K562 (cell line): ENCODE measurements around the gene RAB6B. TPM values are rescaled to one million over a fixed set of nuclear protein-coding genes. Genes with fewer than 3 reads are reported as not detected.

Experiments used
- BCLAF1 ChIP-seq, 2 experiments: fragments of 450-650 bp in 1 of 2; IDR thresholded peaks; 2 replicates each; pipeline ENCODE4 v1.6.1; 2011 to 2017; ENCODE audit warnings: low read depth in 2 of 2, antibody characterized with exemption in 1 of 2, borderline replicate concordance in 1 of 2, low read length in 1 of 2, mild to moderate bottlenecking in 1 of 2, mixed read lengths in 1 of 2; ENCODE audit not compliant: control insufficient read depth in 1 of 2
- BRD9 ChIP-seq: fragments of 450-650 bp; IDR thresholded peaks from 2 replicates; pipeline ENCODE4 v1.6.1; 2018; ENCODE audit warnings: low read depth; ENCODE audit not compliant: partially characterized antibody
- CAMTA2 ChIP-seq: fragments of 250-450 bp; sonication (Bioruptor Pico); conservative IDR thresholded peaks from 2 replicates; pipeline ENCODE4 v1.5.1; 2022
- E2F5 ChIP-seq: sonication (generic); formaldehyde crosslinking; IDR thresholded peaks from 2 replicates; pipeline ENCODE4 v1.8.0; 2022; ENCODE audit warnings: mild to moderate bottlenecking, missing genetic modification reagents
- ESRRB ChIP-seq: fragments of 250-450 bp; sonication (Bioruptor Pico); IDR thresholded peaks from 2 replicates; pipeline ENCODE4 v1.5.0; 2020; ENCODE audit warnings: mild to moderate bottlenecking, moderate library complexity, borderline replicate concordance
- JUN ChIP-seq, 2 experiments: sonication (generic) in 1 of 2; formaldehyde crosslinking in 1 of 2; IDR thresholded peaks; 2 replicates each; pipeline versions ENCODE4 v1.6.1 to v1.8.0; 2012 to 2022; ENCODE audit warnings: borderline replicate concordance in 2 of 2, mild to moderate bottlenecking in 2 of 2, improper control_type of control experiment in 1 of 2, low read depth in 1 of 2, low read length in 1 of 2, missing genetic modification reagents in 1 of 2
- MAFK ChIP-seq: IDR thresholded peaks from 2 replicates; pipeline ENCODE4 v1.6.1; 2011; ENCODE audit warnings: low read length, improper control_type of control experiment
- MXI1 ChIP-seq: IDR thresholded peaks from 2 replicates; pipeline ENCODE4 v1.6.1; 2011; ENCODE audit warnings: low read depth, mild to moderate bottlenecking, improper control_type of control experiment, low read length
- NELFE ChIP-seq: IDR thresholded peaks from 2 replicates; pipeline ENCODE4 v1.6.1; 2011; ENCODE audit warnings: mild to moderate bottlenecking; ENCODE audit not compliant: insufficient read depth, insufficient read length
- NFXL1 ChIP-seq: fragments of 450-650 bp; formaldehyde crosslinking; IDR thresholded peaks from 2 replicates; pipeline ENCODE4 v1.4.0; 2021; ENCODE audit warnings: mild to moderate bottlenecking
- SMAD3 ChIP-seq: fragments of 450-650 bp; formaldehyde crosslinking; conservative IDR thresholded peaks from 2 replicates; pipeline ENCODE4 v1.4.0; 2020; ENCODE audit warnings: mild to moderate bottlenecking
- XRCC4 ChIP-seq: IDR thresholded peaks from one replicate; pipeline ENCODE4 v1.6.1; 2011; ENCODE audit not compliant: insufficient read depth, insufficient read length; ENCODE audit errors: extremely low read depth
- YBX1 ChIP-seq: fragments of 450-650 bp; IDR thresholded peaks from 2 replicates; pipeline ENCODE4 v1.7.1; 2016; ENCODE audit warnings: mild to moderate bottlenecking
- ZNF445 ChIP-seq: fragments of 250-450 bp; sonication (Bioruptor Pico); IDR thresholded peaks from 2 replicates; pipeline ENCODE4 v1.4.0; 2020; ENCODE audit warnings: low read depth, mild to moderate bottlenecking, moderate library complexity
- polyA plus RNA-seq, 8 experiments: library from polyadenylated mRNA; depleted of rRNA in 4 of 8; stranded (reverse) in 5 of 8; unstranded in 3 of 8; fragments of >200 nt; fragmentation: Nextera tagmentation in 2 of 8; fragmentation: Illumina TruSeq in 1 of 8; extraction: Ambion mirVana in 2 of 8; extraction: Trizol in 1 of 8; gene quantifications; 2 replicates each; pipeline versions ENCODE4 v1.2.1 to v1.2.3, GENCODE V29; 2011 to 2014; ENCODE audit warnings: inconsistent platforms in 1 of 8, missing spikeins in 1 of 8
- total RNA-seq, 7 experiments: library from RNA; depleted of rRNA in 6 of 7; stranded (reverse); fragments of >200 nt in 6 of 7; fragmentation: Illumina TruSeq in 2 of 7; extraction: Trizol in 2 of 7; gene quantifications; 2 replicates each; pipeline versions ENCODE4 v1.2.1 to v1.2.3, GENCODE V29; 2011 to 2021; ENCODE audit warnings: low replicate concordance in 1 of 7
- TF ChIP-seq, protein P1 (sequence below): fragments of 200-400 bp; formaldehyde crosslinking; IDR thresholded peaks from 2 replicates; pipeline ENCODE4 v1.6.1; 2017; ENCODE audit warnings: mild to moderate bottlenecking, low read depth, low read length, moderate library complexity
- TF ChIP-seq, protein P2 (sequence below): sonication (generic); formaldehyde crosslinking; IDR thresholded peaks from 2 replicates; pipeline ENCODE4 v1.8.1; 2022; ENCODE audit warnings: missing genetic modification reagents
- TF ChIP-seq, protein P3 (sequence below): sonication (generic); IDR thresholded peaks from 2 replicates; pipeline ENCODE4 v1.6.1; 2016

Gene RAB6B
- total and polyA plus RNA-seq, 9 of the 15 experiments (the other 6 are each of a cell fraction or from before 2014, with no cell fraction given), result 0.60 to 18.1 (median 1.5) TPM

- TF ChIP-seq, protein P1, sequence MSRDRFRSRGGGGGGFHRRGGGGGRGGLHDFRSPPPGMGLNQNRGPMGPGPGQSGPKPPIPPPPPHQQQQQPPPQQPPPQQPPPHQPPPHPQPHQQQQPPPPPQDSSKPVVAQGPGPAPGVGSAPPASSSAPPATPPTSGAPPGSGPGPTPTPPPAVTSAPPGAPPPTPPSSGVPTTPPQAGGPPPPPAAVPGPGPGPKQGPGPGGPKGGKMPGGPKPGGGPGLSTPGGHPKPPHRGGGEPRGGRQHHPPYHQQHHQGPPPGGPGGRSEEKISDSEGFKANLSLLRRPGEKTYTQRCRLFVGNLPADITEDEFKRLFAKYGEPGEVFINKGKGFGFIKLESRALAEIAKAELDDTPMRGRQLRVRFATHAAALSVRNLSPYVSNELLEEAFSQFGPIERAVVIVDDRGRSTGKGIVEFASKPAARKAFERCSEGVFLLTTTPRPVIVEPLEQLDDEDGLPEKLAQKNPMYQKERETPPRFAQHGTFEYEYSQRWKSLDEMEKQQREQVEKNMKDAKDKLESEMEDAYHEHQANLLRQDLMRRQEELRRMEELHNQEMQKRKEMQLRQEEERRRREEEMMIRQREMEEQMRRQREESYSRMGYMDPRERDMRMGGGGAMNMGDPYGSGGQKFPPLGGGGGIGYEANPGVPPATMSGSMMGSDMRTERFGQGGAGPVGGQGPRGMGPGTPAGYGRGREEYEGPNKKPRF, result no peak
- TF ChIP-seq E2F5 (CRISPR knock-in tag) (no peak), XRCC4 (no peak), CAMTA2 (no peak), MXI1 (no peak), SMAD3 (CRISPR knock-in tag) (no peak), BCLAF1 (IDR thresholded peaks at IDR 0.05; ENCODE audit: borderline replicate concordance in 1 of 2, control insufficient read depth in 1 of 2, low read depth in 2 of 2, low read length in 1 of 2) (no peak), JUN (IDR thresholded peaks at IDR 0.05; ENCODE audit: borderline replicate concordance, low read depth, low read length) (peak; percentile 68), JUN (CRISPR knock-in tag; IDR thresholded peaks at IDR 0.05; ENCODE audit: borderline replicate concordance) (no peak), NFXL1 (no peak), ESRRB (no peak), MAFK (no peak), NELFE (no peak), BRD9 (no peak), ZNF445 (CRISPR knock-in tag) (no peak), YBX1 (no peak)
- TF ChIP-seq, protein P2, sequence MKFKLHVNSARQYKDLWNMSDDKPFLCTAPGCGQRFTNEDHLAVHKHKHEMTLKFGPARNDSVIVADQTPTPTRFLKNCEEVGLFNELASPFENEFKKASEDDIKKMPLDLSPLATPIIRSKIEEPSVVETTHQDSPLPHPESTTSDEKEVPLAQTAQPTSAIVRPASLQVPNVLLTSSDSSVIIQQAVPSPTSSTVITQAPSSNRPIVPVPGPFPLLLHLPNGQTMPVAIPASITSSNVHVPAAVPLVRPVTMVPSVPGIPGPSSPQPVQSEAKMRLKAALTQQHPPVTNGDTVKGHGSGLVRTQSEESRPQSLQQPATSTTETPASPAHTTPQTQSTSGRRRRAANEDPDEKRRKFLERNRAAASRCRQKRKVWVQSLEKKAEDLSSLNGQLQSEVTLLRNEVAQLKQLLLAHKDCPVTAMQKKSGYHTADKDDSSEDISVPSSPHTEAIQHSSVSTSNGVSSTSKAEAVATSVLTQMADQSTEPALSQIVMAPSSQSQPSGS, result no peak
- TF ChIP-seq, protein P3, sequence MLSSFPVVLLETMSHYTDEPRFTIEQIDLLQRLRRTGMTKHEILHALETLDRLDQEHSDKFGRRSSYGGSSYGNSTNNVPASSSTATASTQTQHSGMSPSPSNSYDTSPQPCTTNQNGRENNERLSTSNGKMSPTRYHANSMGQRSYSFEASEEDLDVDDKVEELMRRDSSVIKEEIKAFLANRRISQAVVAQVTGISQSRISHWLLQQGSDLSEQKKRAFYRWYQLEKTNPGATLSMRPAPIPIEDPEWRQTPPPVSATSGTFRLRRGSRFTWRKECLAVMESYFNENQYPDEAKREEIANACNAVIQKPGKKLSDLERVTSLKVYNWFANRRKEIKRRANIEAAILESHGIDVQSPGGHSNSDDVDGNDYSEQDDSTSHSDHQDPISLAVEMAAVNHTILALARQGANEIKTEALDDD, result peak; percentile 77
Measured at GRCh38 chr3:133821767-133822638, 73.7 kb downstream of the RAB6B start (continued).
